Liver (tissue), 9 donors: ENCODE measurements around the gene COL9A1. TPM values are rescaled to one million over a fixed set of nuclear protein-coding genes. Genes with fewer than 3 reads are reported as not detected.

Experiments used
- DNase-seq: peaks from one replicate; pipeline ENCODE4 v3.0.0-alpha.2; 2017; ENCODE audit warnings: low spot score
- H3K27ac ChIP-seq, 2 donors: one replicate each; pipeline ENCODE4 v1.7.0; 2013; ENCODE audit warnings: inconsistent platforms in 2 of 2, low read length in 2 of 2, control low read depth in 1 of 2, low read depth in 1 of 2, mild to moderate bottlenecking in 1 of 2
- H3K27me3 ChIP-seq, 4 donors: one replicate each; pipeline versions ENCODE4 v1.6.1 to v1.7.0; 2013; ENCODE audit warnings: low read length in 3 of 4, inconsistent platforms in 1 of 4, mild to moderate bottlenecking in 1 of 4, moderate library complexity in 1 of 4; ENCODE audit not compliant: control insufficient read depth in 4 of 4, insufficient read depth in 4 of 4
- H3K36me3 ChIP-seq, 4 donors: one replicate each; pipeline versions ENCODE4 v1.6.1 to v1.7.0; 2013; ENCODE audit warnings: low read length in 3 of 4, mild to moderate bottlenecking in 3 of 4, low read depth in 1 of 4, moderate library complexity in 1 of 4; ENCODE audit not compliant: control insufficient read depth in 4 of 4, insufficient read depth in 3 of 4
- H3K4me1 ChIP-seq, 4 donors: one replicate each; pipeline versions ENCODE4 v1.6.1 to v1.7.0; 2013; ENCODE audit warnings: low read length in 3 of 4, mild to moderate bottlenecking in 3 of 4, moderate library complexity in 1 of 4; ENCODE audit not compliant: control insufficient read depth in 4 of 4, insufficient read depth in 4 of 4
- H3K4me3 ChIP-seq, 3 donors: one replicate each; pipeline versions ENCODE4 v1.6.1 to v1.7.0; 2013; ENCODE audit warnings: low read length in 3 of 3, control low read depth in 1 of 3, low read depth in 1 of 3, mild to moderate bottlenecking in 1 of 3
- H3K9ac ChIP-seq, 2 donors: one replicate each; pipeline ENCODE4 v1.7.0; 2013; ENCODE audit warnings: low read length in 2 of 2, mild to moderate bottlenecking in 2 of 2, moderate library complexity in 2 of 2, control low read depth in 1 of 2, low read depth in 1 of 2
- H3K9me3 ChIP-seq, 4 donors: one replicate each; pipeline versions ENCODE4 v1.6.1 to v1.7.0; 2013; ENCODE audit warnings: low read length in 3 of 4; ENCODE audit not compliant: control insufficient read depth in 4 of 4
- EGR1 ChIP-seq, 2 donors: IDR thresholded peaks; 2 replicates each; pipeline ENCODE4 v1.6.1; 2016 to 2018; ENCODE audit warnings: antibody characterized with exemption in 2 of 2, low read depth in 2 of 2
- FOXA1 ChIP-seq: IDR thresholded peaks from 2 replicates; pipeline ENCODE4 v1.6.1; 2016; ENCODE audit warnings: antibody characterized with exemption
- FOXA2 ChIP-seq: IDR thresholded peaks from 2 replicates; pipeline ENCODE4 v1.6.1; 2016; ENCODE audit warnings: antibody characterized with exemption
- GABPA ChIP-seq, 2 donors: IDR thresholded peaks in 1 of 2; conservative IDR thresholded peaks in 1 of 2; 2 replicates each; pipeline ENCODE4 v1.6.1; 2016; ENCODE audit warnings: antibody characterized with exemption in 2 of 2, mild to moderate bottlenecking in 1 of 2, moderate library complexity in 1 of 2
- HNF4A ChIP-seq, 2 donors: conservative IDR thresholded peaks; 2 replicates each; pipeline ENCODE4 v1.6.1; 2016; ENCODE audit warnings: antibody characterized with exemption in 2 of 2, mild to moderate bottlenecking in 2 of 2
- HNF4G ChIP-seq: IDR thresholded peaks from 2 replicates; pipeline ENCODE4 v1.6.1; 2016; ENCODE audit warnings: antibody characterized with exemption
- JUND ChIP-seq, 2 donors: IDR thresholded peaks; 2 replicates each; pipeline ENCODE4 v1.6.1; 2016; ENCODE audit warnings: antibody characterized with exemption in 2 of 2
- NR2F2 ChIP-seq: IDR thresholded peaks from 2 replicates; pipeline ENCODE4 v1.6.1; 2016; ENCODE audit warnings: antibody characterized with exemption
- RAD21 ChIP-seq, 2 donors: IDR thresholded peaks; 2 replicates each; pipeline ENCODE4 v1.6.1; 2016; ENCODE audit warnings: antibody characterized with exemption in 2 of 2, mild to moderate bottlenecking in 2 of 2
- RXRA ChIP-seq, 2 donors: IDR thresholded peaks; 2 replicates each; pipeline ENCODE4 v1.6.1; 2017 to 2018; ENCODE audit warnings: antibody characterized with exemption in 2 of 2, mild to moderate bottlenecking in 1 of 2
- SP1 ChIP-seq: IDR thresholded peaks from 2 replicates; pipeline ENCODE4 v1.6.1; 2018; ENCODE audit warnings: antibody characterized with exemption, mild to moderate bottlenecking
- TAF1 ChIP-seq: conservative IDR thresholded peaks from 2 replicates; pipeline ENCODE4 v1.6.1; 2016; ENCODE audit warnings: antibody characterized with exemption, mild to moderate bottlenecking
- YY1 ChIP-seq: IDR thresholded peaks from 2 replicates; pipeline ENCODE4 v1.6.1; 2016; ENCODE audit warnings: antibody characterized with exemption, mild to moderate bottlenecking
- ZBTB33 ChIP-seq: IDR thresholded peaks from 2 replicates; pipeline ENCODE4 v1.6.1; 2016; ENCODE audit warnings: antibody characterized with exemption
- WGBS: extraction: QIAGEN DNeasy Blood & Tissue Kit; methylation state at CpG from one replicate; pipeline ENCODE4 v1.1.7; 2013; 5-methylcytosine and 5-hydroxymethylcytosine counted together
- polyA plus RNA-seq, 2 donors: library from polyadenylated mRNA; stranded (reverse) in 1 of 2; unstranded in 1 of 2; fragments of 200-250 nt in 1 of 2; fragments of >200 nt in 1 of 2; fragmentation: Nextera tagmentation in 1 of 2; extraction: Ambion mirVana in 1 of 2; gene quantifications; one replicate each; pipeline versions ENCODE4 v1.2.1 to v1.2.3, GENCODE V29; 2013 to 2015
- total RNA-seq, 2 donors: library from RNA; depleted of rRNA; stranded (reverse); fragments of >200 nt; gene quantifications; one replicate each; pipeline ENCODE4 v1.2.3, GENCODE V29; 2014
- TF ChIP-seq, protein P1 (sequence below): IDR thresholded peaks from 2 replicates; pipeline ENCODE4 v1.6.1; 2016; ENCODE audit warnings: antibody characterized with exemption
- TF ChIP-seq, protein P2 (sequence below): fragments of 150-350 bp; IDR thresholded peaks from 2 replicates; pipeline ENCODE4 v1.5.1; 2017; ENCODE audit warnings: improper control_type of control experiment, low read depth, low read length; ENCODE audit not compliant: missing input control
- TF ChIP-seq, protein P3 (sequence below): IDR thresholded peaks from 2 replicates; pipeline ENCODE4 v1.6.1; 2016; ENCODE audit warnings: antibody characterized with exemption, mild to moderate bottlenecking
- donor health status: healthy.
- donor health status: healthy.
- donor health status: healthy.
- donor health status: healthy.
- donor health status: healthy.

COL9A1 gene
- total and polyA plus RNA-seq, 4 donors, result 0.01 to 1.4 TPM; not detected in 2

GRCh38 chr6:70292193-70292592, 10.7 kb downstream of the COL9A1 start:
- Histone ChIP-seq H3K9ac (no peak overlapping the region), H3K27ac (no peak overlapping the region), H3K9me3 (no peaks in the 10 kb centered on the region), H3K4me1 (no peaks in the 10 kb centered on the region), H3K4me3 (no peak overlapping the region), H3K27me3 (no peaks in the 10 kb centered on the region), H3K36me3 (no peaks in the 10 kb centered on the region)
- no peak for DNase-seq
- TF ChIP-seq RXRA (IDR thresholded peaks at IDR 0.05) (no peak), TAF1 (no peak), SP1 (no peak), HNF4A (conservative IDR thresholded peaks at IDR 0.05) (no peak), ZBTB33 (no peak), RAD21 (IDR thresholded peaks at IDR 0.05) (no peak), EGR1 (IDR thresholded peaks at IDR 0.05; ENCODE audit: low read depth in 2 of 2) (no peak)
- TF ChIP-seq, protein P1, sequence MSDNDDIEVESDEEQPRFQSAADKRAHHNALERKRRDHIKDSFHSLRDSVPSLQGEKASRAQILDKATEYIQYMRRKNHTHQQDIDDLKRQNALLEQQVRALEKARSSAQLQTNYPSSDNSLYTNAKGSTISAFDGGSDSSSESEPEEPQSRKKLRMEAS, result no peak
- WGBS, result 83% methylated on average over 1 of the region's 1 CpG

GRCh38 chr6:70289299-70289698, 13.6 kb downstream of the COL9A1 start:
- H3K4me1 ChIP-seq, result no peaks in the 10 kb centered on the region
- no peak for DNase-seq

More at GRCh38 chr6:70289299-70289698, 13.6 kb downstream of the COL9A1 start:
- 19% methylated on average over 2 of the region's 2 CpGs for WGBS
- Histone ChIP-seq H3K9ac (no peak overlapping the region), H3K27ac (no peak overlapping the region), H3K36me3 (no peaks in the 10 kb centered on the region), H3K4me3 (no peak overlapping the region), H3K27me3 (peaks cover 0 to 15% (median 0%) of the 10 kb centered on the region in 4 donors), H3K9me3 (no peaks in the 10 kb centered on the region)
- TF ChIP-seq TAF1 (no peak), RXRA (IDR thresholded peaks at IDR 0.05) (no peak), HNF4G (no peak), HNF4A (conservative IDR thresholded peaks at IDR 0.05) (no peak), NR2F2 (no peak), ZBTB33 (no peak), FOXA1 (no peak), SP1 (no peak), JUND (IDR thresholded peaks at IDR 0.05) (no peak), GABPA (IDR thresholded peaks at IDR 0.05 in 1 of 2, conservative IDR thresholded peaks at IDR 0.05 in 1 of 2) (no peak), EGR1 (IDR thresholded peaks at IDR 0.05; ENCODE audit: low read depth in 2 of 2) (no peak), FOXA2 (no peak), YY1 (no peak), RAD21 (IDR thresholded peaks at IDR 0.05) (peak in 1 of 2 donors; percentile 47)
- TF ChIP-seq, protein P1, result no peak
- TF ChIP-seq, protein P2, sequence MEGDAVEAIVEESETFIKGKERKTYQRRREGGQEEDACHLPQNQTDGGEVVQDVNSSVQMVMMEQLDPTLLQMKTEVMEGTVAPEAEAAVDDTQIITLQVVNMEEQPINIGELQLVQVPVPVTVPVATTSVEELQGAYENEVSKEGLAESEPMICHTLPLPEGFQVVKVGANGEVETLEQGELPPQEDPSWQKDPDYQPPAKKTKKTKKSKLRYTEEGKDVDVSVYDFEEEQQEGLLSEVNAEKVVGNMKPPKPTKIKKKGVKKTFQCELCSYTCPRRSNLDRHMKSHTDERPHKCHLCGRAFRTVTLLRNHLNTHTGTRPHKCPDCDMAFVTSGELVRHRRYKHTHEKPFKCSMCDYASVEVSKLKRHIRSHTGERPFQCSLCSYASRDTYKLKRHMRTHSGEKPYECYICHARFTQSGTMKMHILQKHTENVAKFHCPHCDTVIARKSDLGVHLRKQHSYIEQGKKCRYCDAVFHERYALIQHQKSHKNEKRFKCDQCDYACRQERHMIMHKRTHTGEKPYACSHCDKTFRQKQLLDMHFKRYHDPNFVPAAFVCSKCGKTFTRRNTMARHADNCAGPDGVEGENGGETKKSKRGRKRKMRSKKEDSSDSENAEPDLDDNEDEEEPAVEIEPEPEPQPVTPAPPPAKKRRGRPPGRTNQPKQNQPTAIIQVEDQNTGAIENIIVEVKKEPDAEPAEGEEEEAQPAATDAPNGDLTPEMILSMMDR, result peak; percentile 20
- TF ChIP-seq, protein P3, sequence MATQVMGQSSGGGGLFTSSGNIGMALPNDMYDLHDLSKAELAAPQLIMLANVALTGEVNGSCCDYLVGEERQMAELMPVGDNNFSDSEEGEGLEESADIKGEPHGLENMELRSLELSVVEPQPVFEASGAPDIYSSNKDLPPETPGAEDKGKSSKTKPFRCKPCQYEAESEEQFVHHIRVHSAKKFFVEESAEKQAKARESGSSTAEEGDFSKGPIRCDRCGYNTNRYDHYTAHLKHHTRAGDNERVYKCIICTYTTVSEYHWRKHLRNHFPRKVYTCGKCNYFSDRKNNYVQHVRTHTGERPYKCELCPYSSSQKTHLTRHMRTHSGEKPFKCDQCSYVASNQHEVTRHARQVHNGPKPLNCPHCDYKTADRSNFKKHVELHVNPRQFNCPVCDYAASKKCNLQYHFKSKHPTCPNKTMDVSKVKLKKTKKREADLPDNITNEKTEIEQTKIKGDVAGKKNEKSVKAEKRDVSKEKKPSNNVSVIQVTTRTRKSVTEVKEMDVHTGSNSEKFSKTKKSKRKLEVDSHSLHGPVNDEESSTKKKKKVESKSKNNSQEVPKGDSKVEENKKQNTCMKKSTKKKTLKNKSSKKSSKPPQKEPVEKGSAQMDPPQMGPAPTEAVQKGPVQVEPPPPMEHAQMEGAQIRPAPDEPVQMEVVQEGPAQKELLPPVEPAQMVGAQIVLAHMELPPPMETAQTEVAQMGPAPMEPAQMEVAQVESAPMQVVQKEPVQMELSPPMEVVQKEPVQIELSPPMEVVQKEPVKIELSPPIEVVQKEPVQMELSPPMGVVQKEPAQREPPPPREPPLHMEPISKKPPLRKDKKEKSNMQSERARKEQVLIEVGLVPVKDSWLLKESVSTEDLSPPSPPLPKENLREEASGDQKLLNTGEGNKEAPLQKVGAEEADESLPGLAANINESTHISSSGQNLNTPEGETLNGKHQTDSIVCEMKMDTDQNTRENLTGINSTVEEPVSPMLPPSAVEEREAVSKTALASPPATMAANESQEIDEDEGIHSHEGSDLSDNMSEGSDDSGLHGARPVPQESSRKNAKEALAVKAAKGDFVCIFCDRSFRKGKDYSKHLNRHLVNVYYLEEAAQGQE, result no peak
